Anterior cingulate cortex (tissue), 58 donors: ENCODE data around the gene ST6GALNAC1.

ENCODE experiments used
- DNase-seq, 58 donors: peaks; one replicate each; lab custom pipeline; 2025; lab: John Stamatoyannopoulos, UW

ST6GALNAC1 gene

GRCh38 chr17:76584427-76585032, 59.0 kb downstream of the ST6GALNAC1 start:
- no peak for DNase-seq

GRCh38 chr17:76582660-76583059, 60.9 kb downstream of the ST6GALNAC1 start:
- DNase-seq = no peak

DNA sequence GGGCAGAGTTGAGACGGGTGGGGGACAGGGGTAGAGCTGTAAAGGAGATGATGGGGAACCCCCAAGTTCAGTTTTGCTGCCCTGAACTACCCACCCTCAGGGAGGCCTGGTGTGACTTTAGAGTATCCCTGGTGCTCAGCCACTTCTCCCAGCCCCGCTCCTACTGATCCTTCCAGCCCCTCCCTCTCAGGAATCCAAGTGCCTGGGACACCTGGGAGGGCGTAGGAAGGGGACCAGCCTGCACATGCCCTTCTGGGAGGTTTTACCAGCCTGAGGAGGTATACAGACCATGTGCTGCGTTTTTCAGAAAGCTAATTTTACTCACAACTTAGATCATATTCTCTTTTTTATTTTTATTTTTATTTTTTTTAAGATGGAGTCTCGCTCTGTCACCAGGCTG, 62.0 kb downstream of the ST6GALNAC1 start:
- DNase-seq = no peak

DNA sequence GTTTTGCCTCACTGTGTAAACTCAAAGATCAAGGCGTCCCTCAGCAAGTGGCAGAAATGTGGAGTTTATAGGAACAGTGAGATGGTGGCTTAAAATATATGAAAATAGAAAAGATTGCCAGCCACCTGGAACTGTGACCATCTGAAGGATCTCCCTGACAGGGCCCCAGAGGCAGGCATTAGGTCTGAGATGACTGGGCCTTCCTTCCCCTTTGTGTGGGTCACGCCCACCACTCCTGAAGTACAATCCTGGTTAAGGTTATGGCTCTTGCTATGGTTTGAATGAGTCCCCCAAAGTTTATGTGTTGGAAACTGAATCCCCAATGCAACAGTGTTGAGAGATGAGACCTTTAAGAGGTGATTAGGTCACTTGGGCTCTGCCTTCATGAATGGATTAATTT, 64.3 kb downstream of the ST6GALNAC1 start:
- no peak for DNase-seq

- no peak for DNase-seq
These were observed 65.2 kb downstream of the ST6GALNAC1 start for GRCh38 chr17:76578376-76578775.

GRCh38 chr17:76577876-76578275, 65.7 kb downstream of the ST6GALNAC1 start:
- no peak for DNase-seq

GRCh38 chr17:76576189-76576588, 67.4 kb downstream of the ST6GALNAC1 start:
- DNase-seq = no peak

- no peak for DNase-seq
These were observed 68.0 kb downstream of the ST6GALNAC1 start for GRCh38 chr17:76575570-76575969.
